K562 (cell line): ENCODE results near the gene RAMACL. TPM values are rescaled to one million over a fixed set of nuclear protein-coding genes. Genes with fewer than 3 reads are reported as not detected.

Experiments
- ATAC-seq: fragments of 200-7000 bp; cut with Tn5 transposase; 3 replicates; pipeline ENCODE4 v1.9.1; 2020; ENCODE audit warnings: moderate library complexity
- BruUV-seq: library from RNA; stranded (reverse); fragments of 400-500 nt; replicated peaks from 2 replicates; lab custom pipeline; 2021; lab: Mats Ljungman, UMichigan
- CTCF ChIA-PET: fragments of 300-600 bp; formaldehyde crosslinking; extraction: SDS; loops from one replicate; lab custom pipeline; 2021; ENCODE audit warnings: low intra/inter-chr PET ratio; lab: Yijun Ruan, JAX
- POLR2A ChIA-PET: fragments of 300-600, 350-650 bp; sonication (Branson Sonifier 250); formaldehyde crosslinking; extraction: SDS; loops from one replicate; lab custom pipeline; 2021; ENCODE audit warnings: antibody characterized with exemption, inconsistent platforms; lab: Yijun Ruan, JAX
- DNase-seq, 4 experiments: peaks; one replicate each; pipeline versions ENCODE4 v3.0.0 to v3.0.0-alpha.2; 2011 to 2018; ENCODE audit warnings: low spot score in 3 of 4, mixed read lengths in 3 of 4; ENCODE audit errors: extremely low read depth in 1 of 4
- FAIRE-seq: peaks from 2 replicates; lab custom pipeline; 2011; peaks lifted over from hg19 to GRCh38; lab: Jason Lieb, UNC
- H2AFZ ChIP-seq: 2 replicates; pipeline ENCODE4 v1.6.0; 2011; ENCODE audit warnings: low read depth, low read length, control low read depth, inconsistent platforms
- H3K27ac ChIP-seq: fragments of 200-600 bp; 3 replicates; pipeline ENCODE4 v1.8.0; 2011; ENCODE audit warnings: low read depth, mild to moderate bottlenecking, control low read depth, inconsistent platforms, low read length, moderate library complexity, mixed read lengths; ENCODE audit errors: extremely low read depth
- H3K27me3 ChIP-seq, 2 experiments: fragments of 300-600 bp in 1 of 2; 2 replicates in 1 of 2; 3 replicates in 1 of 2; pipeline versions ENCODE4 v1.6.0 to v1.8.0; 2011; ENCODE audit warnings: inconsistent platforms in 2 of 2, low read length in 2 of 2, mild to moderate bottlenecking in 1 of 2, mixed read lengths in 1 of 2, moderate library complexity in 1 of 2; ENCODE audit not compliant: control insufficient read depth in 2 of 2, insufficient read depth in 2 of 2
- H3K36me3 ChIP-seq: fragments of 300-600 bp; 3 replicates; pipeline ENCODE4 v1.8.0; 2011; ENCODE audit warnings: mild to moderate bottlenecking, low read length, inconsistent platforms; ENCODE audit not compliant: control insufficient read depth, insufficient read depth
- H3K4me1 ChIP-seq, 2 experiments: fragments of 200-600 bp in 1 of 2; replicated peaks in 1 of 2; 2 replicates in 1 of 2; 3 replicates in 1 of 2; pipeline versions ENCODE4 v1.5.1 to v1.8.0; 2011; ENCODE audit warnings: inconsistent platforms in 2 of 2, low read length in 2 of 2, mild to moderate bottlenecking in 1 of 2, mixed read lengths in 1 of 2, moderate library complexity in 1 of 2; ENCODE audit not compliant: control insufficient read depth in 2 of 2, insufficient read depth in 2 of 2
- H3K4me2 ChIP-seq: 2 replicates; pipeline ENCODE4 v1.6.1; 2011; ENCODE audit warnings: low read length, control low read depth, inconsistent platforms, mixed read lengths; ENCODE audit not compliant: insufficient read depth
- H3K4me3 ChIP-seq: fragments of 200-600 bp; sonication (generic), shearing (Covaris generic); 2 replicates; pipeline ENCODE4 v1.5.1; 2016; ENCODE audit warnings: control low read depth, inconsistent platforms
- H3K79me2 ChIP-seq: fragments of 200-600 bp; 3 replicates; pipeline ENCODE4 v1.8.0; 2011; ENCODE audit warnings: low read length, inconsistent platforms; ENCODE audit not compliant: control insufficient read depth, insufficient read depth
- H3K9ac ChIP-seq, 2 experiments: 2 replicates each; pipeline versions ENCODE4 v1.6.0 to v1.6.1; 2011; ENCODE audit warnings: low read depth in 2 of 2, low read length in 2 of 2, control low read depth in 1 of 2, inconsistent platforms in 1 of 2, mild to moderate bottlenecking in 1 of 2, mixed read lengths in 1 of 2; ENCODE audit not compliant: insufficient read depth in 1 of 2
- H3K9me1 ChIP-seq: one replicate; pipeline ENCODE4 v1.6.0; 2011; ENCODE audit warnings: inconsistent platforms, mild to moderate bottlenecking, low read length, moderate library complexity; ENCODE audit not compliant: control insufficient read depth, insufficient read depth
- H3K9me3 ChIP-seq: replicated peaks from 2 replicates; pipeline ENCODE4 v1.5.1; 2011; ENCODE audit warnings: low read depth, low read length, inconsistent platforms; ENCODE audit not compliant: control insufficient read depth, insufficient read depth
- H4K20me1 ChIP-seq: replicated peaks from 2 replicates; pipeline ENCODE4 v1.6.1; 2011; ENCODE audit warnings: low read length, inconsistent platforms, mixed read lengths; ENCODE audit not compliant: control insufficient read depth, insufficient read depth
- BACH1 ChIP-seq: fragments of 200-800 bp; sonication (Bioruptor generic); IDR thresholded peaks from 2 replicates; pipeline ENCODE4 v1.6.1; 2016; ENCODE audit warnings: missing genetic modification characterization, missing compliant biosample characterization
- HCFC1 ChIP-seq: IDR thresholded peaks from 2 replicates; pipeline ENCODE4 v1.6.1; 2012; ENCODE audit warnings: low read depth, low read length, improper control_type of control experiment
- PHB2 ChIP-seq: fragments of 450-650 bp; IDR thresholded peaks from 2 replicates; pipeline ENCODE4 v1.6.1; 2017; ENCODE audit warnings: low read depth
- POLR2AphosphoS2 ChIP-seq: IDR thresholded peaks from 2 replicates; pipeline ENCODE4 v1.6.1; 2012; ENCODE audit warnings: low read length, improper control_type of control experiment
- RBM34 ChIP-seq: fragments of 200-400 bp; formaldehyde crosslinking; IDR thresholded peaks from 2 replicates; pipeline ENCODE4 v1.6.1; 2018; ENCODE audit warnings: low read length, borderline replicate concordance; ENCODE audit not compliant: insufficient read depth
- WGBS: fragments of 100-300 bp; shearing (Covaris generic); methylation state at CpG from one replicate; pipeline ENCODE4 v1.1.6; 2016; ENCODE audit warnings: low coverage, mixed read lengths; ENCODE audit not compliant: insufficient coverage; ENCODE audit errors: missing lambda C conversion rate; 5-methylcytosine and 5-hydroxymethylcytosine counted together
- in situ Hi-C: fragments of 300-500 bp; cut with MboI; formaldehyde crosslinking; loops from 4 replicates; pipeline ENCODE4 v1.15.0; 2018; ENCODE audit warnings: inconsistent platforms, mixed read lengths
- intact Hi-C: fragments of 100-400 bp; cut with micrococcal nuclease; formaldehyde crosslinking; loops from 2 replicates; pipeline ENCODE4 v1.14.2; 2022
- polyA plus RNA-seq, 8 experiments: library from polyadenylated mRNA; depleted of rRNA in 4 of 8; stranded (reverse) in 5 of 8; unstranded in 3 of 8; fragments of >200 nt; fragmentation: Nextera tagmentation in 2 of 8; fragmentation: Illumina TruSeq in 1 of 8; extraction: Ambion mirVana in 2 of 8; extraction: Trizol in 1 of 8; gene quantifications; 2 replicates each; pipeline versions ENCODE4 v1.2.1 to v1.2.3, GENCODE V29; 2011 to 2014; ENCODE audit warnings: inconsistent platforms in 1 of 8, missing spikeins in 1 of 8
- total RNA-seq, 7 experiments: library from RNA; depleted of rRNA in 6 of 7; stranded (reverse); fragments of >200 nt in 6 of 7; fragmentation: Illumina TruSeq in 2 of 7; extraction: Trizol in 2 of 7; gene quantifications; 2 replicates each; pipeline versions ENCODE4 v1.2.1 to v1.2.3, GENCODE V29; 2011 to 2021; ENCODE audit warnings: low replicate concordance in 1 of 7
- TF ChIP-seq, protein P1 (sequence below): fragments of 150-350 bp; conservative IDR thresholded peaks from 2 replicates; pipeline ENCODE4 v1.6.1; 2014; ENCODE audit warnings: low read length
- TF ChIP-seq, protein P2 (sequence below): fragments of 250-450 bp; sonication (Bioruptor Pico); IDR thresholded peaks from 2 replicates; pipeline ENCODE4 v1.8.0; 2022; ENCODE audit warnings: moderate library complexity, mild to moderate bottlenecking, inconsistent platforms
- TF ChIP-seq, protein P3 (sequence below), 2 experiments: fragments of 450-650 bp; IDR thresholded peaks; 2 replicates each; pipeline ENCODE4 v1.6.1; 2016; ENCODE audit warnings: mild to moderate bottlenecking in 2 of 2, borderline replicate concordance in 1 of 2, low read depth in 1 of 2, moderate library complexity in 1 of 2

Gene RAMACL
- total and polyA plus RNA-seq, 9 of the 15 experiments (the other 6 are each of a cell fraction or from before 2014, with no cell fraction given): 0.11 to 1.7 (median 0.41) TPM; not detected in 1

DNA sequence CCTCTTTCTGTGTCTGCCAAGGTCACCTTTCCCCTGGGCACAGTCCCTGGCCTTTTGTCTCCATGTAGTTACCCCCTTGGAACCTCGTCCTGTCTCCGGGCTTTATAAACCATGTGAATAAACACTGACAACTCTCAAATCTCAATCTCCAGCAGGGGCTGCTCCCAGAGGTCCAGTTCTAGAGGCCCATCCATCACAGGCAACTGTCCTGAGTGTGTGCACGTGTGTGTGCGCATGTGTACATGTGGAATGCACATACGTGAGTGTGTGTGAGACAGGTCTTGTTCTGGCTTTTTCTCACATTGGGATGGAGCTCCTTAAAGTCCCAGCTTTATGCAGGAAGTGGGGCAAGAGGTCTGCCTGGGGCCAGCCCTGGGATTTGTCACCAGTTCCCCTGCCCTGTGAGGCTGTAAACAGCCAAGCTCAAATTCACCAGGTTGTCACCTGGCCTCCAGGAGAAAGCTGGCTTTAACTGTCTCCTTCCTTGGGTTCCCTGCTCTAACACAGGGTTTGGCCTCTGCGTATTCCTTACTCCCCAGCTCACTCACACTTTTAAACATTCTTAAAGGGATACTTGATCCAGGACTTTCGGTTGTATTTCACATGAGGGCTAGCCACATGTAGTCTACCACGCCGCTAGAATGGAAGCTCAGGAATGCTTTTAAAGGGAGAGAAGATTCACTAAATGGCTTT is 42.7 kb downstream of the RAMACL start (continued):
- TF ChIP-seq, protein P1, sequence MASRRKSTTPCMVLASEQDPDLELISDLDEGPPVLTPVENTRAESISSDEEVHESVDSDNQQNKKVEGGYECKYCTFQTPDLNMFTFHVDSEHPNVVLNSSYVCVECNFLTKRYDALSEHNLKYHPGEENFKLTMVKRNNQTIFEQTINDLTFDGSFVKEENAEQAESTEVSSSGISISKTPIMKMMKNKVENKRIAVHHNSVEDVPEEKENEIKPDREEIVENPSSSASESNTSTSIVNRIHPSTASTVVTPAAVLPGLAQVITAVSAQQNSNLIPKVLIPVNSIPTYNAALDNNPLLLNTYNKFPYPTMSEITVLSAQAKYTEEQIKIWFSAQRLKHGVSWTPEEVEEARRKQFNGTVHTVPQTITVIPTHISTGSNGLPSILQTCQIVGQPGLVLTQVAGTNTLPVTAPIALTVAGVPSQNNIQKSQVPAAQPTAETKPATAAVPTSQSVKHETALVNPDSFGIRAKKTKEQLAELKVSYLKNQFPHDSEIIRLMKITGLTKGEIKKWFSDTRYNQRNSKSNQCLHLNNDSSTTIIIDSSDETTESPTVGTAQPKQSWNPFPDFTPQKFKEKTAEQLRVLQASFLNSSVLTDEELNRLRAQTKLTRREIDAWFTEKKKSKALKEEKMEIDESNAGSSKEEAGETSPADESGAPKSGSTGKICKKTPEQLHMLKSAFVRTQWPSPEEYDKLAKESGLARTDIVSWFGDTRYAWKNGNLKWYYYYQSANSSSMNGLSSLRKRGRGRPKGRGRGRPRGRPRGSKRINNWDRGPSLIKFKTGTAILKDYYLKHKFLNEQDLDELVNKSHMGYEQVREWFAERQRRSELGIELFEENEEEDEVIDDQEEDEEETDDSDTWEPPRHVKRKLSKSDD: no peak
- TF ChIP-seq PHB2 (no peak), POLR2AphosphoS2 (no peak), RBM34 (no peak)
- TF ChIP-seq, protein P2, sequence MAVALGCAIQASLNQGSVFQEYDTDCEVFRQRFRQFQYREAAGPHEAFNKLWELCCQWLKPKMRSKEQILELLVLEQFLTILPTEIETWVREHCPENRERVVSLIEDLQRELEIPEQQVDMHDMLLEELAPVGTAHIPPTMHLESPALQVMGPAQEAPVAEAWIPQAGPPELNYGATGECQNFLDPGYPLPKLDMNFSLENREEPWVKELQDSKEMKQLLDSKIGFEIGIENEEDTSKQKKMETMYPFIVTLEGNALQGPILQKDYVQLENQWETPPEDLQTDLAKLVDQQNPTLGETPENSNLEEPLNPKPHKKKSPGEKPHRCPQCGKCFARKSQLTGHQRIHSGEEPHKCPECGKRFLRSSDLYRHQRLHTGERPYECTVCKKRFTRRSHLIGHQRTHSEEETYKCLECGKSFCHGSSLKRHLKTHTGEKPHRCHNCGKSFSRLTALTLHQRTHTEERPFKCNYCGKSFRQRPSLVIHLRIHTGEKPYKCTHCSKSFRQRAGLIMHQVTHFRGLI (CRISPR knock-in tag): no peak

DNA sequence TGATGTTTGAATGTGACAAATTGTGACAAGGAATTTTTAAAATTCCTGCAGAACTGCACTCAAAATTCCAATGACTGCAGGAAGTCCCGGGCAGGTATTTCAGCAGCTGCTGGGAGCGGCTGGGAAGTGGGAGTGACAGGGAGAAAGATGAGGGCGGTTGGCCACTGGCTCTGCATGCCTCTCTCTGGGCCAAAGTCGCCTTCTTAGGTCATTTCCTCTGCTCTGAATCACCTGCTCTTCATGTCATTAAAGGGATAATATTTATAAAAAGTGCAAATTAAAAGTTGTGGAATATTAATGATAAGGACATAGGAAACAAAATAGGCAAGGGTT is 43.9 kb downstream of the RAMACL start:
- H3K9me3 ChIP-seq: no peaks in the 10 kb centered on the region
- H3K4me1 ChIP-seq: no peaks in the 10 kb centered on the region; a peak in 1 of 5 replicates
- no peak overlapping the region for H2AFZ ChIP-seq
- in situ Hi-C loops (no loop called here), intact Hi-C loops (no loop called here)
- DNase-seq (no peak), FAIRE-seq (no peak), ATAC-seq (no peak)
- POLR2A ChIA-PET: interaction anchor here (0.7 to 1.2 kb wide), 2 partner anchors 13 to 14 kb away, joined by 3 read pairs; no protein-coding TSS in a partner anchor
- no peak overlapping the region for H3K4me2 ChIP-seq
- H3K27ac ChIP-seq: no peak overlapping the region
- H3K36me3 ChIP-seq: no peaks in the 10 kb centered on the region
- no TSS peak for BruUV-seq
- H3K9me1 ChIP-seq: no peaks in the 10 kb centered on the region
- no peak overlapping the region for H3K9ac ChIP-seq
- H3K4me3 ChIP-seq: no peak overlapping the region
- CTCF ChIA-PET: no interaction called here
- H4K20me1 ChIP-seq: no peaks in the 10 kb centered on the region
- WGBS: 0% methylated on average over 4 of the region's 4 CpGs
- no peaks in the 10 kb centered on the region for H3K79me2 ChIP-seq
- peaks cover 37 to 74% of the 10 kb centered on the region in 2 experiments for H3K27me3 ChIP-seq
- TF ChIP-seq, protein P3, sequence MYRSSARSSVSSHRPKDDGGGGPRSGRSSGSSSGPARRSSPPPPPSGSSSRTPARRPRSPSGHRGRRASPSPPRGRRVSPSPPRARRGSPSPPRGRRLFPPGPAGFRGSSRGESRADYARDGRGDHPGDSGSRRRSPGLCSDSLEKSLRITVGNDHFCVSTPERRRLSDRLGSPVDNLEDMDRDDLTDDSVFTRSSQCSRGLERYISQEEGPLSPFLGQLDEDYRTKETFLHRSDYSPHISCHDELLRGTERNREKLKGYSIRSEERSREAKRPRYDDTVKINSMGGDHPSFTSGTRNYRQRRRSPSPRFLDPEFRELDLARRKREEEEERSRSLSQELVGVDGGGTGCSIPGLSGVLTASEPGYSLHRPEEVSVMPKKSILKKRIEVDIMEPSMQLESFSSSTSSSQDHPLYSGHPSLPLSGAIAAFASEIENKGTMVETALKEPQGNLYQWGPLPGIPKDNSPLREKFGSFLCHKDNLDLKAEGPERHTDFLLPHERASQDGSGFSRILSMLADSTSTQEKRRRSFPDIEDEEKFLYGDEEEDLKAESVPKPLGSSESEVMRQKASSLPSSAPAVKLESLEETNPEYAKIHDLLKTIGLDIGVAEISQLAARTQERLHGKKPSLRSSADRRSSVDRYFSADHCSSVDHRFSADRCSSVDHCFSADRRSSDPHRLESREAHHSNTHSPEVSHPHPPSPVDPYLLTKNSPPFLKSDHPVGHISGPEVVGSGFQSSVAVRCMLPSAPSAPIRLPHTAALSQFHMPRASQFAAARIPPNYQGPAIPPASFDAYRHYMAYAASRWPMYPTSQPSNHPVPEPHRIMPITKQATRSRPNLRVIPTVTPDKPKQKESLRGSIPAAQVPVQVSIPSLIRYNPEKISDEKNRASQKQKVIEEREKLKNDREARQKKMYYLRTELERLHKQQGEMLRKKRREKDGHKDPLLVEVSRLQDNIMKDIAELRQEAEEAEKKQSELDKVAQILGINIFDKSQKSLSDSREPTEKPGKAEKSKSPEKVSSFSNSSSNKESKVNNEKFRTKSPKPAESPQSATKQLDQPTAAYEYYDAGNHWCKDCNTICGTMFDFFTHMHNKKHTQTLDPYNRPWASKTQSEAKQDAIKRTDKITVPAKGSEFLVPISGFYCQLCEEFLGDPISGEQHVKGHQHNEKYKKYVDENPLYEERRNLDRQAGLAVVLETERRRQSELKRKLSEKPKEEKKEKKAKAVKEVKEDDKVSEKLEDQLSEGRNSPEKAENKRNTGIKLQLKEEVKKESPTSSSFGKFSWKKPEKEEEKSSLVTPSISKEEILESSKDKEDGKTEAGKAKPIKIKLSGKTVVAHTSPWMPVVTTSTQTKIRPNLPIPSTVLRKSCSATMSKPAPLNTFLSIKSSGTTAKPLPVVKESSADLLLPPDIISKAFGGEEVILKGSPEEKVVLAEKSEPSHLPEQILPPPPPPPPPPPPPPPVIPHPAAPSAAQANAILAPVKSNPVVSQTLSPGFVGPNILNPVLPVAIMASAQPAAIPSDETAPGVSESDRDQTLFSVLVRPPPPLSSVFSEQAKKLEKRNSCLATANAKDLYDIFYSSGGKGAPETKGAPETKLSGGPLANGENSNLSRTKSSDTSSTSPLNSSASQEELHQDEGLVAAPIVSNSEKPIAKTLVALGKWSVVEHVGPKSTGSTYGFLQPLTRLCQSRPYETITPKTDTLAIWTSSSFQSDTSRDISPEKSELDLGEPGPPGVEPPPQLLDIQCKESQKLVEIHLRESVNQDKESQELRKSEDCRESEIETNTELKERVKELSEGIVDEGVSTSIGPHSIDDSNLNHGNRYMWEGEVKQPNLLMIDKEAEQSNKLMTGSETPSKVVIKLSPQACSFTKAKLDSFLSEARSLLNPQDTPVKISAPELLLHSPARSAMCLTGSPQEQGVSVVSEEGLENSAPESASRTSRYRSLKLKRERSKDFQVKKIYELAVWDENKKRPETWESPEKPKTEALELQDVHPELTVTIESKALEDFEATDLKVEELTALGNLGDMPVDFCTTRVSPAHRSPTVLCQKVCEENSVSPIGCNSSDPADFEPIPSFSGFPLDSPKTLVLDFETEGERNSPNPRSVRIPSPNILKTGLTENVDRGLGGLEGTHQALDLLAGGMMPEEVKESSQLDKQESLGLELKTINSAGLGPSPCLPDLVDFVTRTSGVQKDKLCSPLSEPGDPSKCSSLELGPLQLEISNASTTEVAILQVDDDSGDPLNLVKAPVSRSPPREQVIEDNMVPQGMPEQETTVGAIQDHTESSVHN (IDR thresholded peaks at IDR 0.05; ENCODE audit: borderline replicate concordance in 1 of 2, low read depth in 1 of 2): no peak
- TF ChIP-seq HCFC1: no peak
- no peak for TF ChIP-seq BACH1 (tag)
